BJ (cell line): ENCODE results near the gene FAM114A2. TPM values are rescaled to one million over a fixed set of nuclear protein-coding genes. Genes with fewer than 3 reads are reported as not detected.
A peak's percentile ranks its signal among the peaks of the same experiment; 100 is the strongest.

Source experiments
- CTCF ChIA-PET: fragments of 350-600 bp; formaldehyde crosslinking; extraction: SDS; loops from one replicate; lab custom pipeline; 2021; ENCODE audit warnings: antibody characterized with exemption, inconsistent platforms; lab: Yijun Ruan, JAX
- POLR2A ChIA-PET: fragments of 300-600 bp; sonication (Branson Sonifier 250); formaldehyde crosslinking; extraction: SDS; loops from one replicate; lab custom pipeline; 2021; ENCODE audit warnings: antibody characterized with exemption; lab: Charles Lee
- DNase-seq: peaks from one replicate; pipeline ENCODE4 v3.0.0-alpha.2; 2011; ENCODE audit warnings: low read depth
- H3K27me3 ChIP-seq: 2 replicates; pipeline ENCODE4 v1.6.0; 2011; ENCODE audit warnings: low read length; ENCODE audit not compliant: control insufficient read depth, insufficient read depth
- H3K36me3 ChIP-seq: 2 replicates; pipeline ENCODE4 v1.5.1; 2011; ENCODE audit warnings: low read length; ENCODE audit not compliant: control insufficient read depth, insufficient read depth
- H3K4me3 ChIP-seq: 2 replicates; pipeline ENCODE4 v1.5.1; 2011; ENCODE audit warnings: low read depth, mild to moderate bottlenecking, control low read depth, low read length
- CTCF ChIP-seq: IDR thresholded peaks from 2 replicates; pipeline ENCODE4 v1.5.1; 2011; ENCODE audit warnings: low read depth, mild to moderate bottlenecking, control low read depth, inconsistent platforms, low read length, moderate library complexity; ENCODE audit not compliant: insufficient read depth
- polyA plus RNA-seq: library from polyadenylated mRNA; depleted of rRNA; stranded (reverse); fragments of >200 nt; gene quantifications from 2 replicates; pipeline ENCODE4 v1.2.3, GENCODE V29; 2011

Gene FAM114A2
- polyA plus RNA-seq, 1 experiment = 12.1 TPM

- no peak for DNase-seq
- Histone ChIP-seq H3K27me3 (no peaks in the 10 kb centered on the region), H3K36me3 (no peaks in the 10 kb centered on the region), H3K4me3 (no peak overlapping the region)
- POLR2A ChIA-PET = no interaction called here
- TF ChIP-seq CTCF = no peak
- CTCF ChIA-PET = interaction anchor here (1.6 to 2.2 kb wide), 2 partner anchors 9 to 12 kb away, joined by 4 to 10 read pairs; no protein-coding TSS in a partner anchor
These were observed 42.5 kb upstream of the FAM114A2 start for GRCh38 chr5:154081246-154081645.

GRCh38 chr5:154078272-154078671 lies 39.6 kb upstream of the FAM114A2 start:
- Histone ChIP-seq H3K4me3 (no peak overlapping the region), H3K27me3 (no peaks in the 10 kb centered on the region), H3K36me3 (no peaks in the 10 kb centered on the region)
- ChIA-PET CTCF (interaction anchor here (1.4 to 3.0 kb wide), 2 partner anchors 12 to 327 kb away, joined by 3 to 12 read pairs; no protein-coding TSS in a partner anchor), POLR2A (no interaction called here)
- no peak for TF ChIP-seq CTCF
- no peak for DNase-seq

GRCh38 chr5:154077696-154078095 lies 39.0 kb upstream of the FAM114A2 start:
- H3K27me3 ChIP-seq = no peaks in the 10 kb centered on the region
- POLR2A ChIA-PET = no interaction called here
- no peak for TF ChIP-seq CTCF
- no peak overlapping the region for H3K4me3 ChIP-seq
- CTCF ChIA-PET = interaction anchor here (0.9 to 3.1 kb wide), 4 partner anchors 12 to 327 kb away, joined by 3 to 17 read pairs (median 8); no protein-coding TSS in a partner anchor
- H3K36me3 ChIP-seq = no peaks in the 10 kb centered on the region
- DNase-seq = no peak

- H3K36me3 ChIP-seq = no peaks in the 10 kb centered on the region
- ChIA-PET POLR2A (no interaction called here), CTCF (interaction anchor here (0.7 to 3.1 kb wide), 9 partner anchors 45 to 1208 kb away, joined by 3 to 17 read pairs (median 3); no protein-coding TSS in a partner anchor)
- no peak for DNase-seq
- TF ChIP-seq CTCF = no peak
- H3K27me3 ChIP-seq = no peaks in the 10 kb centered on the region
- H3K4me3 ChIP-seq = no peak overlapping the region
These were observed 37.7 kb upstream of the FAM114A2 start for GRCh38 chr5:154076240-154076922.

- POLR2A ChIA-PET = no interaction called here
- Histone ChIP-seq H3K36me3 (no peaks in the 10 kb centered on the region), H3K27me3 (no peaks in the 10 kb centered on the region), H3K4me3 (no peak overlapping the region)
- TF ChIP-seq CTCF = peak; percentile 88
- CTCF ChIA-PET = interaction anchor here (0.5 to 8.5 kb wide), 45 partner anchors 9 to 732 kb away, joined by 3 to 112 read pairs (median 4); partner anchors contain the start of gene GALNT10
- no peak for DNase-seq
These were observed 33.9 kb upstream of the FAM114A2 start for GRCh38 chr5:154072414-154073171.
